Hippocampal formation (tissue), 2 donors: ENCODE results near the gene SLC39A3.

ENCODE experiments used
- DNase-seq, 2 donors: peaks; one replicate each; lab custom pipeline; 2025; lab: John Stamatoyannopoulos, UW

Gene SLC39A3

GRCh38 chr19:2768365-2769132 lies 28.7 kb upstream of the SLC39A3 start:
- no peak for DNase-seq

- DNase-seq, result no peak
These were observed 27.9 kb upstream of the SLC39A3 start for GRCh38 chr19:2767688-2768087.

GRCh38 chr19:2766594-2767372 lies 27.0 kb upstream of the SLC39A3 start:
- no peak for DNase-seq

GRCh38 chr19:2765376-2765775 lies 25.6 kb upstream of the SLC39A3 start:
- DNase-seq, result no peak

GRCh38 chr19:2764945-2765344 lies 25.1 kb upstream of the SLC39A3 start:
- DNase-seq, result no peak

- no peak for DNase-seq
These were observed 23.9 kb upstream of the SLC39A3 start for GRCh38 chr19:2763687-2764086.

- DNase-seq, result no peak
These were observed 23.1 kb upstream of the SLC39A3 start for GRCh38 chr19:2762783-2763496.

GRCh38 chr19:2761876-2762782 lies 22.3 kb upstream of the SLC39A3 start:
- DNase-seq, result no peak

GRCh38 chr19:2761309-2761677 lies 21.5 kb upstream of the SLC39A3 start:
- no peak for DNase-seq

- no peak for DNase-seq
These were observed 20.1 kb upstream of the SLC39A3 start for GRCh38 chr19:2759965-2760364.

- no peak for DNase-seq
These were observed 19.5 kb upstream of the SLC39A3 start for GRCh38 chr19:2759362-2759761.

GRCh38 chr19:2758601-2759313 lies 18.9 kb upstream of the SLC39A3 start:
- DNase-seq, result no peak

- DNase-seq, result no peak
These were observed 17.4 kb upstream of the SLC39A3 start for GRCh38 chr19:2756921-2757881.

- no peak for DNase-seq
These were observed 16.7 kb upstream of the SLC39A3 start for GRCh38 chr19:2756477-2756876.

- DNase-seq, result no peak
These were observed 16.0 kb upstream of the SLC39A3 start for GRCh38 chr19:2755811-2756210.

- DNase-seq, result no peak
These were observed 15.6 kb upstream of the SLC39A3 start for GRCh38 chr19:2755448-2755705.

GRCh38 chr19:2754659-2755447 lies 15.0 kb upstream of the SLC39A3 start:
- DNase-seq, result no peak

- DNase-seq, result no peak
These were observed 11.6 kb upstream of the SLC39A3 start for GRCh38 chr19:2751438-2751830.

- no peak for DNase-seq
These were observed 11.1 kb upstream of the SLC39A3 start for GRCh38 chr19:2750808-2751437.
